ENCODE measurements around the gene TRAF3IP1.

TRAF3IP1 gene

DNA sequence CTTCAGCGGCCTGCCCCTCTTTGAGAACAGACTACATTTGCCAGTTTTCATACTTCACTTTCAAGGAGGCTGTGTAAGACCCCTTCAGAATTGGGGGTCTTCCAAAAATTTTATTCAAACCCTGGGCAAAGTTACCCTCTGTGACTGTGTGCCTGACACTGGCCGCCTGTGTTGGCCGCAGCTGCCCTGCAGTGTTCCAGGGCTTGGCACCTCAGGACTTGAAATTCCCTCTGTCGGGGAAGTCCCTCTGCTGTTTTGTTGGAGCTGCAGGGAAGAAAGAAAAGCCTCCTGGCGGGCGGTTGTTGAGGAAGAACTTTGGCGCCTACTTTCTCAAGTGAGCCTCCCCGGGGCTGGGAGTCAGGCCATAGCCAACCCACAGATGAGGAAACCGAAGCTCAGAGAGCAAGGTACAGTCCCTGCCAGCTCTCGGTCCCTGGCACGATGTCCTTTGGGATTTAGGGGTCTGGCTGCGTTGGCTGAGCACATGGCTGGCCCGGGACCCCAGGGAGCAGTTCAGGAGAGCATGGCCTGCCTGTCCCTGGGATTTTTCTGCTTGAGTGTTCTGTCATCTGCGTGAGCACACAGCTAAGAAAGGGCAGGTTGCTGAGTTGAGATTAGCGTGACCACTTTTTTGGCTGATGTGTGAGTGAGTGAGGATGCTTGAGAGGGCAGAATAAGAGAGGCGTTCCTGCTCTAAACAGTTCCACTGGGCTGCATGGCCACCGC, 88.5 kb downstream of the TRAF3IP1 start:
- no peak for DNase-seq (ENCODE audit: low read depth)

DNA sequence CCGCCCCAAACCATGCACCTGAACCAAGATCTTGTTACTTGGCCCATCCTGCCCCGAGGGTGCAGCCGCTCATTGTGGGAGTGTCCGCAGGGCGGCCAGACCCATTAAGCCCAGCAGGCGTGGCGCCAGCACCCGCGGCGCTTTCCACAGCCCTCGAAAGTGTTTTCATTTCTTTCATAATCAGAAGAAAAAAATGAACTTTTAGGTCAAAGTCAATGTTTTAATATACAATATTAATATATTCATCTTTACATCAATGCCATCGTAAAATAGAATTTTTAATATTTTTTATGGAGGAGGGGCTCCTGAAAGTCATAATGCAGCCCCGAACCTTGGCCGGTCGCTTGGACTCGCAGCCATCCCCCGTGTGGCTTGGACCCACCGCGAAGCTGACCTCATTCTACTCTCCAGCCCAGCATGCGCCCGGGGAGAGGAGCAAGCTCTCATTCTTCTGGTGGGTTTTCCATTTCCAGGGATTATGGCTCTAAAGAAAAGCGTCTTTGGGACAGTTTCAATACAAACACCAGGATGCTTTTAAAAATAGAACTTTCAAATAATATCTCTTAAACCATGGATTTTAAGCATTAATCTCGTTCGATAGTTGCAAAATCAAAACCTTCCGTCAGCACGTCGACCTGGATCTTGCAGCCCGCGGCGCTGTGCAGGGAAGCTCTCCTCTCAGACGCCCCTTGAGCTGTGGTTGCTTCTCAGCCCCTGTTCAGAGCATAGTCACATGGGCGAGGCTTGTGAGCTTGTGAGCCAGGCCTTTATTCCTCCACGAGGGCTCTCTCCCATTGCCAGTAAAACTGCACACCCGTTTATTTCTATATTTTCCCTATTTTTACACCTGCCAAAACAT, 89.3 kb downstream of the TRAF3IP1 start:
- DNase-seq (ENCODE audit: low read depth), result no peak

DNA sequence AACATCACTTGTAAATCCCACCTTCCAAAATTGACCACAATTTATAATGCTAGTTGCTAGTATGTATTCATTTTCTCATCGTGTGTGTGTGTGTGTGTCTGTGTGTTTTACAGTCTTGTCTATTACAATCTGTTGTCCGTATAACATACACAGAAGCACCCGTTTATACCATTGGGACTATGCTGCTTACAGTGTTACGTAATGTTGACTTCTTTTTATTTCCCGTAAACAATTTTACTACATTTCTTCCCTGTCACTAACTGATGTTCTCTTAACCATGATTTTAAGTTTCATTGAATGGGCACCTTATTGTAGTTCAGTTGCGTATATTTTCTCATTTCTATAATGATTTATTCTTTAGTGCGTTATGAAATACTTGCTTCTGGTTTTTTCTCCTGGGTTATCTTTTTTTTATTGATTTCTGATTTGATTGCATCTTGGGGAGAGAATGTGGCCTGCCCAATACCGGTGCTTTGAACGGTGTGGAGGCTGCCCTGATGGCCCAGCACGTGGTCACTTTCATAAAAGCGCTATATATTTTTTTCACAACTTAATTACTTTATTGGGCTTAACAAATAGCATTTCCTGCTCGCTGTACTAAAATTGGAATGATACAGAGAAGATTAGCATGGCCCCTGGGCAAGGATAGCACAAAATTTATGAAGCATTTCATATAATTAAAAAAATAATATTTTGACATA, 91.9 kb downstream of the TRAF3IP1 start:
- no peak for DNase-seq (ENCODE audit: low read depth)

DNA sequence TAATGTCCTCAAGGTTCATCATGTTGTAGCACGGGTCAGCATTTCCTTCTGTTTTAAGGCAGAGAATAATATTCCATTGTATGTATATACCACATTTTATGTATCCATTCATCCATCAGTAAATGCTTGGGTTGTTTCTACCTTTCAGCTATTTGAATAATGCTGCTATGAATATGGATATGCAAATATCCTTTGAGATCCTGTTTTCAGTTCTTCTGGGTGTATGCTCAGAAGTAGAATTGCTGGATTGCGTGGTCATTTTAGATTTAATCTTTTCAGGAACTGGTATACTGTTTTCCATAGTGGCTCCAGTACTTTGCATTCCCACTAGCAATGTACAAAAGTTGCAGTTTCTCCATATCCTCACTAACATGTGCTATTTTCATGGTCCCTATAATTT, 93.0 kb downstream of the TRAF3IP1 start:
- DNase-seq (ENCODE audit: low read depth), result no peak

DNA sequence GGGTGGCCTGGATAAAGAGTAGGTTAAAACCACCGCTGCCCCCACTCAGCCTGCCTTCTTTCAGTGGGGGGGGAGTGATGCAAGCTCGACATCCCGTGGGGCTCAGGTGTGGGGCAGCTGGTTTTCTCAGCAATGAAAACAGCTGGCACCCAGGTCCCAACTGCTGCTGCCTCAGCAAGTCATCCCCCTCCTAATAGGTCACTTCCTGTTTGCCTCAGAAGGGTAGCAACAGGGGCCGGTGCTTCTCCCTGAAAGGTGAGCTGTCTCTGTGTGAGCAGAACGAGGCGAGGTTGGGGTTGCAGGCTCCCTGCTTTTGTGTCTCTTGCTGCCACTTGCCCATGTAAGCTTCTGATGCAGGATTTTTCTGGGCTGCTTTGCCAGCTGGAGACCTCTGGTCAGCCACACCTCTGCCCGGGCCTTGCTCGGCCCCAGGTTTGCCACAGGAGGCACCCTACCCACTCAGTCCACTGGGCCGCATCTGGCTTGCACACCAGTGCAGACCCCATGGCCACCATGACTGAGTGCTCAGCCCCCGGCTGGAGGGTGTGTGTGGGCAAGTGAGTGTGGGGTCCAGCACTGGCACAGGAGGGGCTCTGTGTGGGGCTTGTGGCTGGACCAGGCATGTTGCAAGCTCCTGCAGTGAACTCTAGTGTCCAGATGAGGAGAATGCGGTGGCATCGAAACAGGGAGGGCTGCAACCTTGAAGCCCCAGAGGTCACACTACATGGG, 94.9 kb downstream of the TRAF3IP1 start:
- DNase-seq (ENCODE audit: low read depth), result no peak

DNA sequence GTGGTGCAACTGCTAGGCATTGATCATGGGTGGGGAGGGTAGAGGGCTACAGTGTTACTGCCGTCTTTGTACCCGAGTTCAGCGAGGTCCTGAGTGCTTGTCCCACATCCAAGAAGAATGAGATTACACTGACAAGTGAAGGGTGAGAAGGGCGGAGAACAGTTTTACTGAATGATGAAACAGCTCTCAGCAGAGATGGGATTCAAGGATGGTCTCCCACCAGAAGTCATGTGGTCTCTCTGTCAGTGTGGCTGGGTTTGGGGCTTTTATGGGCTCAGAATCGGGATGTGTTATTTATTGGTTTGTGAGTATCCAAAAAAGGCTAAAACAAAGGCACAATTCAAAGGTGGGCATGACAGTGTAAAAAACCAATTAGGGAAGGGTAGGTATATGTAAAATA, 95.6 kb downstream of the TRAF3IP1 start:
- DNase-seq (ENCODE audit: low read depth), result no peak

DNA sequence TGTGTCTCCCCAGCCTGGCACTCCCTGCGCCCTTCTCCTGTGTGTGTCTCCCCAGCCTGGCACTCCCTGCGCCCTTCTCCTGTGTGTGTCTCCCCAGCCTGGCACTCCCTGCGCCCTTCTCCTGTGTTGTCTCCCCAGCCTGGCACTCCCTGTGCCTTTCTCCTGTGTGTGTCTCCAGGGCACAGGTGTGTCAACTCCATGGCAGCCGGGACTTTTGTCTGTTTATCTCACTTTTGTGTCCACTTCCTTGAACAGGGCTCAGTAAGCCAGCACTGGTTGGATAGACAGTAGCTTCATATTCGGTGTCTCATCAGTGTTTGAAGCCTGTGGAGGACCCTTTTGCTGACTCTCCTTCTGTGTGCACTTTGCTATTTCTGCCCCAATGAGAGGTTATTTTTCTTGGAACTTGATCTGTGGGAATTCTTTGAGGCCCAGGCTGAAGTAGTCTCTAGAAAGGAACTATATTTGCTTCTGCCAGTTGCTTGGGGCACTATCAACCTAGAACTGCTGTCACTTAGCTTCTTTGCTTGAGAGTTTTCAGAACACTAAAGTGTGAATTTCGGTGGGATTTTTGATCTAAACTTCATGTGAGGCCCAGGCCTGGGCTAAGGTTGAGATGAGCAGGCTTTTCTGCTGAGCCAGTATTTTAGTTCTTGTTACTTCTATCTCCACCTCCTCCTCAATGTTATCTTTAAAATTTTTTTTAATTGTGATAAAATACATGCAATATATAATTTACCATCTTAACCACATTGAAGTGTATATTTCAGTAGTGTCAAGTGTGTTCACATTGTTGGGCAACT, 98.1 kb downstream of the TRAF3IP1 start:
- DNase-seq (ENCODE audit: low read depth), result no peak

DNA sequence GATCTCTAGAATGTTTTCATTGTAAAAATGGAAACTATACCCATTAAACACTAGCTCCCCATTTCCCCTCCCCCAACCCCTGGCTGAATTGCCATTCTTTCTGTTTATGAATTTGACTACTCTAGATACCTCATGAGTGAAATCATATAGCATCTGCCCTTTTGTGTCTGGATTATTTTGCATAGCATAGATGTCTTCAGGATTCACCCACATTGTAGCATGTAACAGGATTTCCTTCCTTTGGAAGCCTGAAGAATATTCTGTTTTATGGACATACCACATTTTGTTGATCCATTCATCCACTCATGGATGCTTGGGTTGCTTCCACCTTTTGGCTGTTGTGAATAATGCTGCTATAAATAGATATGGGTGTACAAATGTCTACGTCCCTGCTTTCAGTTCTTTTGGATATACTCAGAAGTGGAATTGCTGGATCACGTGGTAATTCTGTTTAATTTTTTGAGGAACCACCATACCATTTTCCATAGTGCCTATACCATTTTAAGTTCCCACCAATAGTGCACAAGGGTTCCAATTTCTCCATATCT, 98.8 kb downstream of the TRAF3IP1 start:
- no peak for DNase-seq (ENCODE audit: low read depth)

DNA sequence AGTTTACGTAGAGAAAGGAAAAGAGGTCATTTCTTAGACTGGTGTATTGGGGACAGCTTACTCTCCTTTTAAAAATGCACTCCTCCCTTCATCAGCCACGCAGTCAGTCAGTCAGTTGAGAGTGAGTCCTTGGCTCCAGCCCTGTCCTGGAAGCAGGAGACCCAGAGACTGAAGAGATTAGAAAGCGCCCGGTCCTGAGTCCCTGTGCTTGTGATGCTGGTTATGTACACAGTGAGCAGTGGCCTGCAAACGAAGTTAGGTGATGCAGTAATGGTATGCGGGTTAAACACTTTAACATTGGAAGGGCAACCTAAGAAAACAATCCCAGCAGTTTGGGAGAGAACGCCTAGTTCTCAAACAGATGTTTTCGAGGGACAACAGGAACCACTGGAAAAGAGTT, 100.1 kb downstream of the TRAF3IP1 start:
- DNase-seq (ENCODE audit: low read depth), result no peak

DNA sequence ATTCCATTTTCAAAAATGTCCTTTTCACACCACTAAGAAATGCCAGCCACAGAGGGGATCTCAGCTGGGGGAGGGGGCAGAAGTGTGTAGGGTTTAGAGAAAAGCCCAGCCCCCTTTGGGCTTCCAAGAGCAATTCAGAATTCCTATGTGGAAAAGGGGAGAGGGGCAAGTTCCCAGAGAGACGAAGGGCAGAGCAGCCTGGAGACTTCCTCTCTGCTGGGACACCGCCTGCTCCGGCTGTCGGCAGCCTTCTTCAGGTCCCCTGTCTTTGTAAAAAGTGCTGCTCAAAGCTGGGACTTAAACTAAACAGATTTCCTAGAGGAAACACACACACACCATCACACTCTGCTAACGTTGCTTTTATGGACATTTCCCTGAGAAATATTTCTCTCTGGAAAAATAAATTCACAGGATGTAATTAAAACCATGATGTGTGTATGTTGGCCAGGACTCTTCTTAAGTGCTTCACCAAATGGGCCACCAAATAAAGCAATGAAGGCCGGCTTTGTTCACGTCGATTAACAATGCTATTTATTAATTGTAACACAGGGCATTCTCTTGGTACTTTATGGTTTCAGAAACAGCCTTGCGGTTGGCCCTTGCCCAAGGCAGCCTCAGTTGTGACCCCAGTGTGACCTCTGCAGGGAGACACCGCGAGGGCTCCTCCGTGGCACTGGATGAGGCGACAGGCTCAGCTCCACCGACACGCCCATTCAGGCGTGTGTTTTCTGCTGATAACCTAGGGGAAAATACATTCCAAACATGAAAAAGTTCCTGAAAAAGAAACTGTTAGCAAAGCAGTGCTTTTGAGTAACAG, 100.8 kb downstream of the TRAF3IP1 start:
- DNase-seq (ENCODE audit: low read depth), result no peak

DNA sequence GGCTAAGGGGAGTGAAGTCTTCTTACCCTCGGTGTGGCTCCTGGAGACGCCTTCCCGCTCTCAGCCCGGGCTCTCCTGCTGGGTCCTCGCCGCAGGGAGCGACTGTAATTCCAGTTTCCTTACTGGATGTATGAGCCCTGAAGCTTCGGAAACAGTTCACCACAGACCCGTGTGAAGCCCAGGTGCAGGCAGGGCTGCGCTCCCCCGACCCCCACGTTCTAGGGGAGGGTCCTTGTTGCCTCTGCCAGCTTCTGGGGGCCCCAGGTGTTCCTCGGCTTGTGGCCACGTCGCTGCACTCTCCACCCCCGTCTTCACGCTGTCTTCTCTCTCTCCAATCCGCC, 101.3 kb downstream of the TRAF3IP1 start:
- no peak for DNase-seq (ENCODE audit: low read depth)

DNA sequence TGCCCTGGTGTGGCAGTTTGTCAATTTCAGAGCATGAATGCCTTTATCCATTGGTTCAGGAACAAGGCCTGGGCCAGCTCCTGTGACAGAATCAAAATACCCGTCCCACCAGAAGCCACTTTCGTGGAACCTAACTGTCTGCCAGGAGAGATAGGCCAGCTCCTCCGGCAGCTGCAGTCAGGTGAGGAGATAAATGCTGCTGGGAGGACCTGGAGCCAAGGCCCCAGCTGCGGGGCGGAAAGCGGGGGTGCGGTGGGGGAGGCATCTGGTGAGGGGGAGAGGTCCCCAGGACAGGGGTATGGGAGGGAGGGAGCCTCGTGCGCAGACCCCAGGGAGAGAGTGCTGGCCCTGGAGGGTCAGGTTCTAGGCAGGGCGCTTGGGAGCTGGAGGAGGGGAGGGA, 102.0 kb downstream of the TRAF3IP1 start:
- no peak for DNase-seq (ENCODE audit: low read depth)

DNA sequence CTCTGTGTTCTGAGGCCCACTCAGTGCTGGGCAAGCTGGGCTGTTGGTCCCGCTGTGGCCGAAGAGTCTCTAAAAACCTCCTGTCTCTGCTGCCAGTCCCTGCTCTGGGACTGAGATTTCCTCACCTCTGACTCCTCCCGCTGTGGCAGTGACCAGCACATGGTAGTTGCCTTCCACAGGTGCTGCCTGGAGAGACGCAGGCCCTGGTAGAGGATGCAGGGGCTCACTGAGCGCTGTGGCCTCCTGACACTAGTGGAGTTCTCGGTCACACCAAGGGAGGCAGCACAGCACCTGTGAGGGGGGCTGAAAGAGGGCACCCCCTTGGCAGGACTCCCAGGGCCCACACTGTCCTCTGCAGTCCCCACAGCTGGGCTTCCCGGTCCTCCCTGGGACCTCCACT, 102.6 kb downstream of the TRAF3IP1 start:
- no peak for DNase-seq (ENCODE audit: low read depth)

DNA sequence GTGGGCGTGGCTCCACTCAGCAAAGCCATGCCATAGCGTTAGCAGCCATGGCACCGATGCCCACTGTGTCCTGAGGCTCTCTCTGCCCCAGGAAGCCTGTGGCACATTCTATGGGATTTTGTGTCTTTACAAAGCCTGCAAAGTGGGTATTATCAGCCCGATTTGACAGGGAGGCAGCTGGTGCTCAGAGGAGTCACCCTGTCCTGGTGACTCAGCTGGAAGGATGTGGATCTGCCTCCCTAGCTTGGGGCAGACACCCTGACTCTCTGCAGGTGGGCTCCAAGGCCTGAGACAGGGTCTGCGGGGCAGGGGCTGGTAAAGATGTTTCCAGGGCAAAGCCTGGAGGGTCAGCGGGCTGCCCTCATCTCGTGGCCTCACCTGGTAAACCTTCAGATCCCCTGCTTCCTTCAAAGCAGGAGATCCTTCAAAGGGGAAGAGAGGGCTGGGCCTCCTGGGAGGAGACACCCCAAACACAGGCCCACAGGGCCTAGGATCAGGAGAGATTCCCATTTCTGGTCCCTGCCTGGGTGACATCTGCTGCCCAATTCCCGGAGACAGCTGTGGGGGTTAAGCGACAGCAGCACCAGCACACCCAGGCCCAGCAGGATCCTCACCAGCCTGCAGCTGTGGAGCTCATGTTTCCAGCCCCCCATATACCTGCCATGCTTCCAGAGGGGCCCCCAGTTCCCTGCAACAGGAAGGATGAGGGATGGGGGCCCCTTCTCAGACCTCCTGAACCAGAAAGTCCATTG, 103.4 kb downstream of the TRAF3IP1 start:
- DNase-seq (ENCODE audit: low read depth), result no peak

DNA sequence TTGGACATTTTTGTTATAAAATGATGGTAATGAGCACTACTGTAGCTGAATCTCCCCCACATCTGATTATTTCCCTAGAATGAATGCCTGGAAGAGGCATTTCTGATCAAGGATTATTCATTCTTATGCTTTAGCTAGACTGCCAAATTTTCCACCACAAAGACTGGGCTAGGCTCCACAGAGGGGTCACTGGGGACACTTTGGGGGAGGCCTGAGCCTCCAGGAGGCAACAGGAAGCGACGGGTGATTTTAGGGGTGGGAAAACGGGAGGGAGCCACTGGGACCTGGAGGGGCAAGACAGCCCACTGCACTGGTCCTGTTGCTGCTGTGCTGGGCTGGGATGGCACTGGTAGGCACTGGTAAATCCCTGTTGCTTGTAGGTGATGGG, 104.0 kb downstream of the TRAF3IP1 start:
- DNase-seq (ENCODE audit: low read depth), result no peak

DNA sequence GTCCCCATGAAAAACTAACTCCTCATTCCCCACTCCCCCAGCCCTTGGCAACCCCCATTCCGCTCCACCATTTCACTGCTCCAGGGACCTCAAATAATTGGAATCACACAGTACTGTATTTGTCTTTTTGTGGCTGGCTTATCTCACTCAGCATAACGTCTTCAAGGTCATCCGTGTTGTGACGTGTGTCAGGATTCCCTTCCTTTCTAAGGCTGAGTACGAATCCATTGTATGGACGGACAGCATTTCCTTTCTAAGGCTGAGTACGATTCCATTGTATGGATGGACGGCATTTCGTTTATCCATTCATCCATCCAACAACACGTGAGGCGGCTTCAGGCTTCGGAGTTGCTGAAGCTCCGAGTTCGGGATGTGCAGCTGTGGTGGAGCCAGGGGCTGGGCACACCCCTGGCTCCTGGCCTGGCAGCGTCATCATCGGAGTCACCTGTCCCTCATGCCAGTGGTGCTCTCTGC, 105.2 kb downstream of the TRAF3IP1 start:
- DNase-seq (ENCODE audit: low read depth), result no peak

DNA sequence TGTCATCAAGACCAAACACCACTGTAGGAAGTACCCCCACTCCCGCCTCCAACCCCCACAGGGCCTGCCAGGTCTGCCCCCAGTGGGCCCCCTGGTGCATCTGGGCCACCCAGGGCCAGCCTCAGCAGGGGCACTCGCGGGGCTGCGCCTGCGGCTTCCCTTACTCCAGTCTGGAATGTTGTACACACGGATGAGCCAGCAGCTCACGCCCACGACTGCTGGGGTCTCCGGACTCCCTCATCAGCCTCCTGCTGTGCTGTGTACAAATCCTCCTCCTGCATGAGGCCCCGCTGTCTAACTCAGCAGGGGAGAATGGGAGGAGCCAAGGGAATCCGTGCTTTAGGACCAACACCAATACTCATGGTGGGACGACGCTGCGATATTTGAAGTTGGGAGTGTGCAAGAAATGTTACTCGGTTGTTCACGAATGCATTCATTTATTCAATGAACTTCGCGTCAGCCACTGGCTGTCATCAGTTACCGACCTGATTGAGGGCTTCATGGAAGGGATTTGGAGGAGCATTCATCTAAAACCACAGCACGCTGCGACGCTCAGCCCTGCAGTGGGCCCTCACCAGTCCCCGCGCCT, 105.8 kb downstream of the TRAF3IP1 start:
- DNase-seq (ENCODE audit: low read depth), result no peak

DNA sequence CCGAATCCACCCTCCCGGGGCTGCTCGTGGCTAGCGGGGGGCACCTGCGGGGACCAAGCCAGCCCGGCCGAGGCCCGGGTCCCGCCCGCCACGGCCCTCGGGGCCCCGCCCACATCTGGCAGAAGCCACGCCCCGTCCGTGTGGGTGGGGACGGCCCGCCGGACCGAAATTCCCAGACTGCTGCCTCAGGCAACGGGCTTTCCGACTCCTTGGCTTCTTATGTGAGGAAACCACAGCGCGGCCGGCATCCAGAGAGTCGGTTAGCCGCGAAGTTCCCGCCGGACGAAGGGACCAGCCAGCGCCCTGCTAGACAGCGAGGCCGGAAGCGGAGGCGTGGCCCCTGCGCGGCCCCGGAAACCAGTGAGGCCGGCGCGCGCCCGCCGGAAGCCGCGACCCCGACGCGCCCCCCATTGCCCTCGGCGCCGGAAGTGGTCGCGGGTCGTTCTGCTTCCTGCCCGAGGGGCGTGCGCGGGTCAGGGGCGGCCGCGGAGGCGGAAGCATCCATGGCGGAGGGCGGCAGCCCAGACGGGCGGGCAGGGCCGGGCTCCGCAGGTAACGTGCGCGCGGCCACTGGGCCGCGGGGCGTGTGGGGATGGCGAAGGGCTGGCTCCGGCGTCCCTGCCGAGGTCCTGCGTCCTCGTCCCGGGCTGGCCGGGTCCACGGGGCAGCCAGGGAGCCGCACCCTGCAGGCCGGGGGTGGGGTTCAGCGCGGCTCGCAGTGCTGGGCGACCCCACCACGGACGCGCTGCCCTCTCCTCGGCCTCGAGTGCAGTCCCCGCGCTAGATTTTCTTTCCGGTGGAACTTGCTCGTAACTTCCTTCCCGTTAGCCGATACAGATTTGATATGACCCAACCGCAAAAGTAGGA, 106.5 kb downstream of the TRAF3IP1 start, which contains the start of gene ASB1:
TSS of gene ASB1 (plus strand) at position 360 of the 867 bp plus-strand sequence. CDS start at position 504, 144 bp downstream.
- DNase-seq (ENCODE audit: low read depth), result peak; percentile 72
